Adrenal gland (tissue), 5 donors: Measurements from ENCODE around the gene TMEM132C.

Experiments used
- CTCF ChIP-seq, 6 experiments: fragments of 450-650 bp in 4 of 6; fragments of 200-600 bp in 2 of 6; sonication (generic) in 1 of 6; IDR thresholded peaks; 1 replicate in 5 of 6; 2 replicates in 1 of 6; pipeline versions ENCODE4 v1.5.1 to v1.8.0; 2016 to 2021; ENCODE audit warnings: antibody characterized with exemption in 6 of 6, mild to moderate bottlenecking in 2 of 6, moderate library complexity in 1 of 6
- POLR2A ChIP-seq, 2 donors: fragments of 450-650 bp; IDR thresholded peaks; one replicate each; pipeline ENCODE4 v1.6.1; 2017; ENCODE audit warnings: antibody characterized with exemption in 2 of 2, mild to moderate bottlenecking in 2 of 2, moderate library complexity in 1 of 2
- donor health status: DM: no; HTN: no; CAD: no.

- TF ChIP-seq CTCF (IDR thresholded peaks at IDR 0.05) (no peak), POLR2A (IDR thresholded peaks at IDR 0.05) (no peak)
Observed at GRCh38 chr12:128325646-128326045, 58.7 kb downstream of the TMEM132C start.
